ENCODE measurements around the gene MACO1. TPM values are rescaled to one million over a fixed set of nuclear protein-coding genes. Genes with fewer than 3 reads are reported as not detected.
"Not testable (repeated sequence)": the region's sequence is repeated elsewhere in the genome, so short reads cannot be mapped to it uniquely, and the experiment has no call there.

The MACO1 gene
- total and polyA plus RNA-seq, 4 donors: 15.3 to 23.2 (median 20.6) TPM

DNA sequence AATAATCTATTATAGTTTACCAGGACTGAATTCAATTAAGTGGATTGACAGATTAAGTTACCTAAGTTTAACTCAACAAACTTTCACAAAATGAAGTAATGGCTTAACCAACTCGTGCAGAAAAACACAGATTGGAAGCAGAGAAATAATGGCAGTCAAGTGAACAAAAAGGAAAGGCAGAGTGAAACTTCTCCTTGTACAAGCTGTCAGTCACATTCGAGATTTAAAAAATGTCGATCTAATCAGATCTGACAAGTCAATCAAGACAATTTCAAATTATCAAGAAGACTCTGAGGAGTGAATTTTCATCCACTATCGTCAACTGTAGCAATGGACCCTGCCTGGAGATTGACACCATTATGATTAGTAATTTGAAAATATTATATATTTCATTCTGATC is 13.4 kb upstream of the MACO1 start:
- not testable (repeated sequence) for H3K27ac ChIP-seq (ENCODE audit: low read depth in 1 of 2, low read length in 2 of 2); H3K27me3 ChIP-seq (ENCODE audit: control insufficient read depth in 4 of 4, insufficient read depth in 4 of 4, low read length in 3 of 4); H3K9ac ChIP-seq (ENCODE audit: low read depth in 1 of 2, low read length in 2 of 2); DNase-seq (ENCODE audit: low spot score); H3K4me1 ChIP-seq (ENCODE audit: control insufficient read depth in 4 of 4, insufficient read depth in 4 of 4, low read length in 3 of 4); H3K4me3 ChIP-seq (ENCODE audit: low read depth in 1 of 3, low read length in 3 of 3); H3K9me3 ChIP-seq (ENCODE audit: control insufficient read depth in 4 of 4, low read length in 3 of 4); H3K36me3 ChIP-seq (ENCODE audit: control insufficient read depth in 4 of 4, insufficient read depth in 3 of 4, low read depth in 1 of 4, low read length in 3 of 4)
- 88% methylated on average over 4 of the region's 4 CpGs for WGBS

DNA sequence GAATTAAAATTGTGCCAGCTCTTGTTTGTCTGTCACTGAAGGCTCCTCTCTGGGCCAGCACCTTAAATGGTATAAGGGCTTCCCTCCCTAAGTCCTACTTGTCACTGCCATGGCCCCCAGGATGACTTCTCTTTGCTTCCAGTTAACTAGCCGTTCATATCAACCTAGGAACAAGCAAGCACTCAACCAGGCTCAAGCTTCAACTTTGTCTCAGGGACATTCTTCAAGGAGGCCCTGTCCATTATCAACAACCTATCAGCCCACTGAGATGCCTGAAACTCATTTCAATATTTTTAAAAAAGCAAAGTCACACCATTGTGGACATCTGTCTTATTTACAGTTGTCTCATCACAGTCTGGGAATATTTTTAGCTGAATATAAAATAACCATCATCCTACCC is 11.4 kb upstream of the MACO1 start:
- DNase-seq (ENCODE audit: low spot score); H3K4me3 ChIP-seq (ENCODE audit: low read depth in 1 of 3, low read length in 3 of 3); H3K4me1 ChIP-seq (ENCODE audit: control insufficient read depth in 4 of 4, insufficient read depth in 4 of 4, low read length in 3 of 4); H3K27me3 ChIP-seq (ENCODE audit: control insufficient read depth in 4 of 4, insufficient read depth in 4 of 4, low read length in 3 of 4); H3K27ac ChIP-seq (ENCODE audit: low read depth in 1 of 2, low read length in 2 of 2); H3K36me3 ChIP-seq (ENCODE audit: control insufficient read depth in 4 of 4, insufficient read depth in 3 of 4, low read depth in 1 of 4, low read length in 3 of 4); H3K9me3 ChIP-seq (ENCODE audit: control insufficient read depth in 4 of 4, low read length in 3 of 4); H3K9ac ChIP-seq (ENCODE audit: low read depth in 1 of 2, low read length in 2 of 2): not testable (repeated sequence)
- WGBS: 98% methylated on average over 1 of the region's 1 CpG

DNA sequence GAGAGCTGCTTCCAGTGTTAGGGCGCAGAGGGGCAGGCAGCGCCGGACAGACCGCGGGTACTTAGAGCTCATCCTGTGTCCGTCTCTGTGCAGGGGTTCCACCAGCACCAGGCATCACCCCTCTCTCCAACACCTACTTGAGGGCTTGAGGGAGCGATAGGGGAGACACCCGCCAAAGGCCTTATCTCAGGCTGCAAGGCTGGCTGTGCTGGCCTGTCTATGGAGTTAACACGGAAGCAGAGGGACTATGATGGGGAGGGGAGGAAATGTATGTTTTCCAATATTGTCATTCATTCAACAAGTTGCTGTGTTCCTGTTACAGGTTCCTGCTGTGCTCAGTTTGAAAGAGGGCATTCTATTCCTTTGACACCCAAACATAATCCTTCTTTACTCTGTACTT is 10.0 kb upstream of the MACO1 start, which contains the start of gene RHCE:
Gene RHCE (minus strand): TSS at position 111 of the 400 bp plus-strand sequence. CDS start 39 bp downstream, at position 72.
- not testable (repeated sequence) for H3K4me3 ChIP-seq (ENCODE audit: low read depth in 1 of 3, low read length in 3 of 3); H3K27me3 ChIP-seq (ENCODE audit: control insufficient read depth in 4 of 4, insufficient read depth in 4 of 4, low read length in 3 of 4); H3K9me3 ChIP-seq (ENCODE audit: control insufficient read depth in 4 of 4, low read length in 3 of 4); DNase-seq (ENCODE audit: low spot score); H3K36me3 ChIP-seq (ENCODE audit: control insufficient read depth in 4 of 4, insufficient read depth in 3 of 4, low read depth in 1 of 4, low read length in 3 of 4); H3K9ac ChIP-seq (ENCODE audit: low read depth in 1 of 2, low read length in 2 of 2); H3K27ac ChIP-seq (ENCODE audit: low read depth in 1 of 2, low read length in 2 of 2)
- 91% methylated on average over 9 of the region's 9 CpGs for WGBS
- H3K4me1 ChIP-seq (ENCODE audit: control insufficient read depth in 4 of 4, insufficient read depth in 4 of 4, low read length in 3 of 4): peaks cover 0 to 14% (median 6%) of the 10 kb centered on the region in 4 donors

DNA sequence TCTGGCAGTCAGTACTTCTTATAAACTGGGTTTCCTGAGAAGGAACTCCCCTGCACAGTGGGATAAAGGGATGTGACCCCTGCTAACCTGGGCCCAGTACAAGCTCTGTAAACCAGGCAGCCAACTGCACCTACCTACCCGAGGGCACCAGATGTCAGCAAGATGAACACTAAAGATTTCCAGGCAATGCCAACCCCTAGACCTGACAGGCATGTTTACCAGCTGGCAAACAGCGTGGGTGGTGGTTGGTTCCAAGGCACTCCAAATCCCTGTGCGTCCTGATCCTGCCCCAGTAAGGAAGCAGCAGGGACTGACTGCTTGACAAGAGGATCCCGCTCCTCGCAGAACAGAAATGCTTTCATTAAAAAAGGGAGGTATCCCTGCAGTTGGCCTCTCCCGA is 7.5 kb upstream of the MACO1 start:
- Histone ChIP-seq H3K27ac (ENCODE audit: low read depth in 1 of 2, low read length in 2 of 2) (peak overlapping the region; percentile 63), H3K4me1 (ENCODE audit: control insufficient read depth in 4 of 4, insufficient read depth in 4 of 4, low read length in 3 of 4) (peaks cover 2 to 18% (median 6%) of the 10 kb centered on the region in 4 donors)
- WGBS: 39% methylated on average over 6 of the region's 6 CpGs
- not testable (repeated sequence) for H3K4me3 ChIP-seq (ENCODE audit: low read depth in 1 of 3, low read length in 3 of 3); H3K9me3 ChIP-seq (ENCODE audit: control insufficient read depth in 4 of 4, low read length in 3 of 4); H3K9ac ChIP-seq (ENCODE audit: low read depth in 1 of 2, low read length in 2 of 2); DNase-seq (ENCODE audit: low spot score); H3K27me3 ChIP-seq (ENCODE audit: control insufficient read depth in 4 of 4, insufficient read depth in 4 of 4, low read length in 3 of 4); H3K36me3 ChIP-seq (ENCODE audit: control insufficient read depth in 4 of 4, insufficient read depth in 3 of 4, low read depth in 1 of 4, low read length in 3 of 4)
- peak; percentile 79 for TF ChIP-seq FOXA2 (IDR thresholded peaks at IDR 0.05)
- peak; percentile 82 to 93 for TF ChIP-seq EGR1 (IDR thresholded peaks at IDR 0.05; ENCODE audit: low read depth in 2 of 2)
- TF ChIP-seq, protein P1, sequence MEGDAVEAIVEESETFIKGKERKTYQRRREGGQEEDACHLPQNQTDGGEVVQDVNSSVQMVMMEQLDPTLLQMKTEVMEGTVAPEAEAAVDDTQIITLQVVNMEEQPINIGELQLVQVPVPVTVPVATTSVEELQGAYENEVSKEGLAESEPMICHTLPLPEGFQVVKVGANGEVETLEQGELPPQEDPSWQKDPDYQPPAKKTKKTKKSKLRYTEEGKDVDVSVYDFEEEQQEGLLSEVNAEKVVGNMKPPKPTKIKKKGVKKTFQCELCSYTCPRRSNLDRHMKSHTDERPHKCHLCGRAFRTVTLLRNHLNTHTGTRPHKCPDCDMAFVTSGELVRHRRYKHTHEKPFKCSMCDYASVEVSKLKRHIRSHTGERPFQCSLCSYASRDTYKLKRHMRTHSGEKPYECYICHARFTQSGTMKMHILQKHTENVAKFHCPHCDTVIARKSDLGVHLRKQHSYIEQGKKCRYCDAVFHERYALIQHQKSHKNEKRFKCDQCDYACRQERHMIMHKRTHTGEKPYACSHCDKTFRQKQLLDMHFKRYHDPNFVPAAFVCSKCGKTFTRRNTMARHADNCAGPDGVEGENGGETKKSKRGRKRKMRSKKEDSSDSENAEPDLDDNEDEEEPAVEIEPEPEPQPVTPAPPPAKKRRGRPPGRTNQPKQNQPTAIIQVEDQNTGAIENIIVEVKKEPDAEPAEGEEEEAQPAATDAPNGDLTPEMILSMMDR (IDR thresholded peaks at IDR 0.05; ENCODE audit: low read depth, low read length, missing input control): peak; percentile 2
- peak; percentile 58 for TF ChIP-seq YY1 (IDR thresholded peaks at IDR 0.05)
- peak; percentile 77 to 85 for TF ChIP-seq RXRA (IDR thresholded peaks at IDR 0.05)
- TF ChIP-seq FOXA1 (IDR thresholded peaks at IDR 0.05): peak; percentile 74
- TF ChIP-seq JUND (IDR thresholded peaks at IDR 0.05): peak in 1 of 2 donors; percentile 71
- peak; percentile 80 for TF ChIP-seq SP1 (IDR thresholded peaks at IDR 0.05)
- TF ChIP-seq, protein P2, sequence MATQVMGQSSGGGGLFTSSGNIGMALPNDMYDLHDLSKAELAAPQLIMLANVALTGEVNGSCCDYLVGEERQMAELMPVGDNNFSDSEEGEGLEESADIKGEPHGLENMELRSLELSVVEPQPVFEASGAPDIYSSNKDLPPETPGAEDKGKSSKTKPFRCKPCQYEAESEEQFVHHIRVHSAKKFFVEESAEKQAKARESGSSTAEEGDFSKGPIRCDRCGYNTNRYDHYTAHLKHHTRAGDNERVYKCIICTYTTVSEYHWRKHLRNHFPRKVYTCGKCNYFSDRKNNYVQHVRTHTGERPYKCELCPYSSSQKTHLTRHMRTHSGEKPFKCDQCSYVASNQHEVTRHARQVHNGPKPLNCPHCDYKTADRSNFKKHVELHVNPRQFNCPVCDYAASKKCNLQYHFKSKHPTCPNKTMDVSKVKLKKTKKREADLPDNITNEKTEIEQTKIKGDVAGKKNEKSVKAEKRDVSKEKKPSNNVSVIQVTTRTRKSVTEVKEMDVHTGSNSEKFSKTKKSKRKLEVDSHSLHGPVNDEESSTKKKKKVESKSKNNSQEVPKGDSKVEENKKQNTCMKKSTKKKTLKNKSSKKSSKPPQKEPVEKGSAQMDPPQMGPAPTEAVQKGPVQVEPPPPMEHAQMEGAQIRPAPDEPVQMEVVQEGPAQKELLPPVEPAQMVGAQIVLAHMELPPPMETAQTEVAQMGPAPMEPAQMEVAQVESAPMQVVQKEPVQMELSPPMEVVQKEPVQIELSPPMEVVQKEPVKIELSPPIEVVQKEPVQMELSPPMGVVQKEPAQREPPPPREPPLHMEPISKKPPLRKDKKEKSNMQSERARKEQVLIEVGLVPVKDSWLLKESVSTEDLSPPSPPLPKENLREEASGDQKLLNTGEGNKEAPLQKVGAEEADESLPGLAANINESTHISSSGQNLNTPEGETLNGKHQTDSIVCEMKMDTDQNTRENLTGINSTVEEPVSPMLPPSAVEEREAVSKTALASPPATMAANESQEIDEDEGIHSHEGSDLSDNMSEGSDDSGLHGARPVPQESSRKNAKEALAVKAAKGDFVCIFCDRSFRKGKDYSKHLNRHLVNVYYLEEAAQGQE (IDR thresholded peaks at IDR 0.05): peak; percentile 59
- TF ChIP-seq RAD21 (IDR thresholded peaks at IDR 0.05): peak; percentile 40 to 63
- TF ChIP-seq HNF4A (conservative IDR thresholded peaks at IDR 0.05): peak; percentile 56 to 74
- TF ChIP-seq, protein P3, sequence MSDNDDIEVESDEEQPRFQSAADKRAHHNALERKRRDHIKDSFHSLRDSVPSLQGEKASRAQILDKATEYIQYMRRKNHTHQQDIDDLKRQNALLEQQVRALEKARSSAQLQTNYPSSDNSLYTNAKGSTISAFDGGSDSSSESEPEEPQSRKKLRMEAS (IDR thresholded peaks at IDR 0.05): peak; percentile 38
